Hepatocyte (in vitro differentiated cells): ENCODE data around the gene NPC1.

Source experiments
- EZH2phosphoT487 ChIP-seq: fragments of 200-600 bp; sonication (generic); IDR thresholded peaks from one replicate; pipeline ENCODE4 v1.6.1; 2018; ENCODE audit warnings: antibody characterized with exemption, mild to moderate bottlenecking, low read depth, moderate library complexity; ENCODE audit not compliant: unreplicated experiment, severe bottlenecking
- TF ChIP-seq, protein P1 (sequence below): fragments of 200-600 bp; sonication (generic); IDR thresholded peaks from 2 replicates; pipeline ENCODE4 v1.5.1; 2016; ENCODE audit warnings: antibody characterized with exemption, mild to moderate bottlenecking; ENCODE audit not compliant: poor library complexity

DNA sequence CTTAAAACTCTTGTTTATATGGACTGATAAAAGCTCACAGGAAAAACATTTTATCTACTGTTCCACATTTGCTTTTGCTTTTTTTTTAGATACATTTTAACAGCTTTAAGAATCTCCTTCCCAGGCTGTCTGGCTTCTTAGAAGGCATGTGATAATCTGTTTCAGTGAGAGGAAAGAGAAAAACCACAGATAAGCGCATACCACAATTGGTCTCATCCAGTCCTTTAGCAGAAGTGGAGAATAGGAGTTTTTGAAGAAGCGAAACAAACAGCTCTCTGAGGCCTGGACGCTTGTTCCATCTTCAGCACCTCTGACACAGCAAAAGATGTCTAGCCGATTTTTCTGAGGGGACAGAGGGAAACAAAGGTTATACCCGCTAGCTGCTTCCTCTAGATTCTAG lies 45.4 kb downstream of the NPC1 start:
- no peak for TF ChIP-seq EZH2phosphoT487
- TF ChIP-seq, protein P1, sequence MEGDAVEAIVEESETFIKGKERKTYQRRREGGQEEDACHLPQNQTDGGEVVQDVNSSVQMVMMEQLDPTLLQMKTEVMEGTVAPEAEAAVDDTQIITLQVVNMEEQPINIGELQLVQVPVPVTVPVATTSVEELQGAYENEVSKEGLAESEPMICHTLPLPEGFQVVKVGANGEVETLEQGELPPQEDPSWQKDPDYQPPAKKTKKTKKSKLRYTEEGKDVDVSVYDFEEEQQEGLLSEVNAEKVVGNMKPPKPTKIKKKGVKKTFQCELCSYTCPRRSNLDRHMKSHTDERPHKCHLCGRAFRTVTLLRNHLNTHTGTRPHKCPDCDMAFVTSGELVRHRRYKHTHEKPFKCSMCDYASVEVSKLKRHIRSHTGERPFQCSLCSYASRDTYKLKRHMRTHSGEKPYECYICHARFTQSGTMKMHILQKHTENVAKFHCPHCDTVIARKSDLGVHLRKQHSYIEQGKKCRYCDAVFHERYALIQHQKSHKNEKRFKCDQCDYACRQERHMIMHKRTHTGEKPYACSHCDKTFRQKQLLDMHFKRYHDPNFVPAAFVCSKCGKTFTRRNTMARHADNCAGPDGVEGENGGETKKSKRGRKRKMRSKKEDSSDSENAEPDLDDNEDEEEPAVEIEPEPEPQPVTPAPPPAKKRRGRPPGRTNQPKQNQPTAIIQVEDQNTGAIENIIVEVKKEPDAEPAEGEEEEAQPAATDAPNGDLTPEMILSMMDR, result no peak
